HG02840 (cell line): ENCODE results near the gene PPM1B.
"Not testable (repeated sequence)": the region's sequence is repeated elsewhere in the genome, so short reads cannot be mapped to it uniquely, and the experiment has no call there.

Experiments
- ATAC-seq: cut with Tn5 transposase; IDR thresholded peaks from one replicate; pipeline ENCODE4 v1.9.1; 2021; ENCODE audit warnings: mild to moderate bottlenecking, moderate library complexity, moderate number of reproducible peaks; ENCODE audit not compliant: unreplicated experiment, low FRiP score

The PPM1B gene

GRCh38 chr2:44155666-44156446 lies 12.8 kb upstream of the PPM1B start:
- no peak for ATAC-seq

GRCh38 chr2:44163777-44164176 lies 4.9 kb upstream of the PPM1B start:
- ATAC-seq: no peak

- ATAC-seq: no peak
Observed at GRCh38 chr2:44164617-44165016, 4.1 kb upstream of the PPM1B start.

- no peak for ATAC-seq
Observed at GRCh38 chr2:44166096-44166495, 2.6 kb upstream of the PPM1B start.

GRCh38 chr2:44167311-44167907 lies 1.3 kb upstream of the PPM1B start:
- no peak for ATAC-seq

- peak; percentile 88 for ATAC-seq
Observed at GRCh38 chr2:44167908-44168680, 581 bp upstream of the PPM1B start.

GRCh38 chr2:44169155-44169898 lies 652 bp downstream of the PPM1B start:
- ATAC-seq: peak; percentile 2

- no peak for ATAC-seq
Observed at GRCh38 chr2:44170311-44170717, 1.6 kb downstream of the PPM1B start.

GRCh38 chr2:44171018-44171417 lies 2.3 kb downstream of the PPM1B start:
- no peak for ATAC-seq

GRCh38 chr2:44171442-44171841 lies 2.8 kb downstream of the PPM1B start:
- not testable (repeated sequence) for ATAC-seq

- ATAC-seq: no peak
Observed at GRCh38 chr2:44172576-44172975, 3.9 kb downstream of the PPM1B start.

- ATAC-seq: no peak
Observed at GRCh38 chr2:44178950-44179349, 10.3 kb downstream of the PPM1B start.

- ATAC-seq: no peak
Observed at GRCh38 chr2:44181648-44182047, 13.0 kb downstream of the PPM1B start.

- no peak for ATAC-seq
Observed at GRCh38 chr2:44184106-44184505, 15.4 kb downstream of the PPM1B start.

- no peak for ATAC-seq
Observed at GRCh38 chr2:44186810-44187209, 18.1 kb downstream of the PPM1B start.

- ATAC-seq: no peak
Observed at GRCh38 chr2:44187251-44187650, 18.6 kb downstream of the PPM1B start.

GRCh38 chr2:44188696-44189095 lies 20.0 kb downstream of the PPM1B start:
- no peak for ATAC-seq

- no peak for ATAC-seq
Observed at GRCh38 chr2:44189104-44189503, 20.4 kb downstream of the PPM1B start.

GRCh38 chr2:44190526-44190925 lies 21.9 kb downstream of the PPM1B start:
- ATAC-seq: no peak

GRCh38 chr2:44191739-44192138 lies 23.1 kb downstream of the PPM1B start:
- peak; percentile 84 for ATAC-seq

GRCh38 chr2:44192646-44193045 lies 24.0 kb downstream of the PPM1B start:
- ATAC-seq: no peak
